K562 (cell line): Measurements from ENCODE around the gene B3GALNT2. TPM values are rescaled to one million over a fixed set of nuclear protein-coding genes. Genes with fewer than 3 reads are reported as not detected.

Experiments used
- POLR2B ChIP-seq: fragments of 450-650 bp; IDR thresholded peaks from 2 replicates; pipeline ENCODE4 v1.6.1; 2018; ENCODE audit warnings: low read depth; ENCODE audit not compliant: partially characterized antibody
- RBM17 ChIP-seq: fragments of 200-400 bp; formaldehyde crosslinking; IDR thresholded peaks from 2 replicates; pipeline ENCODE4 v1.6.1; 2017; ENCODE audit warnings: low read depth, mild to moderate bottlenecking, low read length, borderline replicate concordance
- TEAD4 ChIP-seq, 2 experiments: sonication (generic) in 1 of 2; formaldehyde crosslinking in 1 of 2; IDR thresholded peaks; 2 replicates each; pipeline versions ENCODE4 v1.6.1 to v1.8.0; 2012 to 2022; ENCODE audit warnings: borderline replicate concordance in 1 of 2, inconsistent platforms in 1 of 2, low read length in 1 of 2, mild to moderate bottlenecking in 1 of 2, missing genetic modification reagents in 1 of 2
- ZNF695 ChIP-seq: fragments of 450-650 bp; formaldehyde crosslinking; IDR thresholded peaks from 2 replicates; pipeline ENCODE4 v1.4.0; 2020; ENCODE audit warnings: mild to moderate bottlenecking, moderate library complexity
- polyA plus RNA-seq, 8 experiments: library from polyadenylated mRNA; depleted of rRNA in 4 of 8; stranded (reverse) in 5 of 8; unstranded in 3 of 8; fragments of >200 nt; fragmentation: Nextera tagmentation in 2 of 8; fragmentation: Illumina TruSeq in 1 of 8; extraction: Ambion mirVana in 2 of 8; extraction: Trizol in 1 of 8; gene quantifications; 2 replicates each; pipeline versions ENCODE4 v1.2.1 to v1.2.3, GENCODE V29; 2011 to 2014; ENCODE audit warnings: inconsistent platforms in 1 of 8, missing spikeins in 1 of 8
- total RNA-seq, 7 experiments: library from RNA; depleted of rRNA in 6 of 7; stranded (reverse); fragments of >200 nt in 6 of 7; fragmentation: Illumina TruSeq in 2 of 7; extraction: Trizol in 2 of 7; gene quantifications; 2 replicates each; pipeline versions ENCODE4 v1.2.1 to v1.2.3, GENCODE V29; 2011 to 2021; ENCODE audit warnings: low replicate concordance in 1 of 7
- TF ChIP-seq, protein P1 (sequence below): fragments of 450-650 bp; IDR thresholded peaks from 2 replicates; pipeline ENCODE4 v1.6.1; 2016; ENCODE audit warnings: mild to moderate bottlenecking, moderate library complexity

The B3GALNT2 gene
- total and polyA plus RNA-seq, 9 of the 15 experiments (the other 6 are each of a cell fraction or from before 2014, with no cell fraction given), result 2.0 to 31.7 (median 22.9) TPM

DNA sequence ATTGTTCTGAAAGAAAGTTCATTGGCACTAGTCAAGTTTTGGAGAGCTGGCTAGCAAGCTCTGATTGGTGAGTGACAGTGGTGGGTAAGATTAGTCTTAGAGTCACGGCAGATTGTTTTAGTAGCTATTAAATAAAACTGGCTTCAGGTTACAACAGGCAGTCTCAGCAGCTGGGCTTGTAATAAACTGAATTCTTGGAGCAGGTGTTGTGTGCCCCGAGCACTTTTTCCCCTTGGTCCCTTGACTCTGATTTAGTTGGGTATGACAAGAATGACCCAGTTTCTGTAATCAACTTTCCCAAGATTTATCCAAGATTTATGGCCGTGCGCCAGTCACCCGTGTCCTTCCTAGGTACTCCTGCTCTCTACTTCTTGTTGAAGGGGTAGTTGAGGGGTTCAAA lies 96.8 kb downstream of the B3GALNT2 start (continued):
- TF ChIP-seq, protein P1, sequence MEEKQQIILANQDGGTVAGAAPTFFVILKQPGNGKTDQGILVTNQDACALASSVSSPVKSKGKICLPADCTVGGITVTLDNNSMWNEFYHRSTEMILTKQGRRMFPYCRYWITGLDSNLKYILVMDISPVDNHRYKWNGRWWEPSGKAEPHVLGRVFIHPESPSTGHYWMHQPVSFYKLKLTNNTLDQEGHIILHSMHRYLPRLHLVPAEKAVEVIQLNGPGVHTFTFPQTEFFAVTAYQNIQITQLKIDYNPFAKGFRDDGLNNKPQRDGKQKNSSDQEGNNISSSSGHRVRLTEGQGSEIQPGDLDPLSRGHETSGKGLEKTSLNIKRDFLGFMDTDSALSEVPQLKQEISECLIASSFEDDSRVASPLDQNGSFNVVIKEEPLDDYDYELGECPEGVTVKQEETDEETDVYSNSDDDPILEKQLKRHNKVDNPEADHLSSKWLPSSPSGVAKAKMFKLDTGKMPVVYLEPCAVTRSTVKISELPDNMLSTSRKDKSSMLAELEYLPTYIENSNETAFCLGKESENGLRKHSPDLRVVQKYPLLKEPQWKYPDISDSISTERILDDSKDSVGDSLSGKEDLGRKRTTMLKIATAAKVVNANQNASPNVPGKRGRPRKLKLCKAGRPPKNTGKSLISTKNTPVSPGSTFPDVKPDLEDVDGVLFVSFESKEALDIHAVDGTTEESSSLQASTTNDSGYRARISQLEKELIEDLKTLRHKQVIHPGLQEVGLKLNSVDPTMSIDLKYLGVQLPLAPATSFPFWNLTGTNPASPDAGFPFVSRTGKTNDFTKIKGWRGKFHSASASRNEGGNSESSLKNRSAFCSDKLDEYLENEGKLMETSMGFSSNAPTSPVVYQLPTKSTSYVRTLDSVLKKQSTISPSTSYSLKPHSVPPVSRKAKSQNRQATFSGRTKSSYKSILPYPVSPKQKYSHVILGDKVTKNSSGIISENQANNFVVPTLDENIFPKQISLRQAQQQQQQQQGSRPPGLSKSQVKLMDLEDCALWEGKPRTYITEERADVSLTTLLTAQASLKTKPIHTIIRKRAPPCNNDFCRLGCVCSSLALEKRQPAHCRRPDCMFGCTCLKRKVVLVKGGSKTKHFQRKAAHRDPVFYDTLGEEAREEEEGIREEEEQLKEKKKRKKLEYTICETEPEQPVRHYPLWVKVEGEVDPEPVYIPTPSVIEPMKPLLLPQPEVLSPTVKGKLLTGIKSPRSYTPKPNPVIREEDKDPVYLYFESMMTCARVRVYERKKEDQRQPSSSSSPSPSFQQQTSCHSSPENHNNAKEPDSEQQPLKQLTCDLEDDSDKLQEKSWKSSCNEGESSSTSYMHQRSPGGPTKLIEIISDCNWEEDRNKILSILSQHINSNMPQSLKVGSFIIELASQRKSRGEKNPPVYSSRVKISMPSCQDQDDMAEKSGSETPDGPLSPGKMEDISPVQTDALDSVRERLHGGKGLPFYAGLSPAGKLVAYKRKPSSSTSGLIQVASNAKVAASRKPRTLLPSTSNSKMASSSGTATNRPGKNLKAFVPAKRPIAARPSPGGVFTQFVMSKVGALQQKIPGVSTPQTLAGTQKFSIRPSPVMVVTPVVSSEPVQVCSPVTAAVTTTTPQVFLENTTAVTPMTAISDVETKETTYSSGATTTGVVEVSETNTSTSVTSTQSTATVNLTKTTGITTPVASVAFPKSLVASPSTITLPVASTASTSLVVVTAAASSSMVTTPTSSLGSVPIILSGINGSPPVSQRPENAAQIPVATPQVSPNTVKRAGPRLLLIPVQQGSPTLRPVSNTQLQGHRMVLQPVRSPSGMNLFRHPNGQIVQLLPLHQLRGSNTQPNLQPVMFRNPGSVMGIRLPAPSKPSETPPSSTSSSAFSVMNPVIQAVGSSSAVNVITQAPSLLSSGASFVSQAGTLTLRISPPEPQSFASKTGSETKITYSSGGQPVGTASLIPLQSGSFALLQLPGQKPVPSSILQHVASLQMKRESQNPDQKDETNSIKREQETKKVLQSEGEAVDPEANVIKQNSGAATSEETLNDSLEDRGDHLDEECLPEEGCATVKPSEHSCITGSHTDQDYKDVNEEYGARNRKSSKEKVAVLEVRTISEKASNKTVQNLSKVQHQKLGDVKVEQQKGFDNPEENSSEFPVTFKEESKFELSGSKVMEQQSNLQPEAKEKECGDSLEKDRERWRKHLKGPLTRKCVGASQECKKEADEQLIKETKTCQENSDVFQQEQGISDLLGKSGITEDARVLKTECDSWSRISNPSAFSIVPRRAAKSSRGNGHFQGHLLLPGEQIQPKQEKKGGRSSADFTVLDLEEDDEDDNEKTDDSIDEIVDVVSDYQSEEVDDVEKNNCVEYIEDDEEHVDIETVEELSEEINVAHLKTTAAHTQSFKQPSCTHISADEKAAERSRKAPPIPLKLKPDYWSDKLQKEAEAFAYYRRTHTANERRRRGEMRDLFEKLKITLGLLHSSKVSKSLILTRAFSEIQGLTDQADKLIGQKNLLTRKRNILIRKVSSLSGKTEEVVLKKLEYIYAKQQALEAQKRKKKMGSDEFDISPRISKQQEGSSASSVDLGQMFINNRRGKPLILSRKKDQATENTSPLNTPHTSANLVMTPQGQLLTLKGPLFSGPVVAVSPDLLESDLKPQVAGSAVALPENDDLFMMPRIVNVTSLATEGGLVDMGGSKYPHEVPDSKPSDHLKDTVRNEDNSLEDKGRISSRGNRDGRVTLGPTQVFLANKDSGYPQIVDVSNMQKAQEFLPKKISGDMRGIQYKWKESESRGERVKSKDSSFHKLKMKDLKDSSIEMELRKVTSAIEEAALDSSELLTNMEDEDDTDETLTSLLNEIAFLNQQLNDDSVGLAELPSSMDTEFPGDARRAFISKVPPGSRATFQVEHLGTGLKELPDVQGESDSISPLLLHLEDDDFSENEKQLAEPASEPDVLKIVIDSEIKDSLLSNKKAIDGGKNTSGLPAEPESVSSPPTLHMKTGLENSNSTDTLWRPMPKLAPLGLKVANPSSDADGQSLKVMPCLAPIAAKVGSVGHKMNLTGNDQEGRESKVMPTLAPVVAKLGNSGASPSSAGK, result no peak
- no peak for TF ChIP-seq ZNF695 (CRISPR knock-in tag)
- TF ChIP-seq POLR2B, result no peak
- no peak for TF ChIP-seq RBM17
- TF ChIP-seq TEAD4 (IDR thresholded peaks at IDR 0.05; ENCODE audit: low read length), result no peak
- no peak for TF ChIP-seq TEAD4 (CRISPR knock-in tag; IDR thresholded peaks at IDR 0.05; ENCODE audit: borderline replicate concordance)
